ENCODE measurements around the gene NUP43.
"Not testable (repeated sequence)": the region's sequence is repeated elsewhere in the genome, so short reads cannot be mapped to it uniquely, and the experiment has no call there.

Gene NUP43

DNA sequence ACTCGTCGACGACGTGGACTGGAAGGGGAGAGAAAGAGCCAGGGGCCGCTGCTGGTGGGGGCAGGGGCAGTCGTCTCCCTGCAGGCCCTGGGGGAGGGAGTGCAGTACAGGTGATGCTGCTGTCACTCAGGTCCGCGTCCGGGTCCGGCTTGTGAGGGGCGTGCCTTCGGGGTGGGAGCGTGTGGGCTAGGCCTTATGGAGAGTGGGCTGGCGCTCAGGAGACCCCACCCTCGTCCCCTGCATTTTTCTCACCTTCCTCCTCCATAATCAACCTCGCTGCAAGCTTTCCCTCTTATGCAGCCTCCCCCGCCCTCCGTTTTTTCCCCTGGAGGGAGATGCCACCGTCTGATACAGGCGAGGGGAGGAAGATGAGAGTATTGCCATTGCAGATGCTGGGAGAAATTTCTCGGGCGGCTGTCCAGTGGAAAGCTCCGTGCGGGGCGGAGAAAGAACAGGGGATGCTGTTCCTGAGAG is 3.8 kb upstream of the NUP43 start:
- TF ChIP-seq, protein P1, sequence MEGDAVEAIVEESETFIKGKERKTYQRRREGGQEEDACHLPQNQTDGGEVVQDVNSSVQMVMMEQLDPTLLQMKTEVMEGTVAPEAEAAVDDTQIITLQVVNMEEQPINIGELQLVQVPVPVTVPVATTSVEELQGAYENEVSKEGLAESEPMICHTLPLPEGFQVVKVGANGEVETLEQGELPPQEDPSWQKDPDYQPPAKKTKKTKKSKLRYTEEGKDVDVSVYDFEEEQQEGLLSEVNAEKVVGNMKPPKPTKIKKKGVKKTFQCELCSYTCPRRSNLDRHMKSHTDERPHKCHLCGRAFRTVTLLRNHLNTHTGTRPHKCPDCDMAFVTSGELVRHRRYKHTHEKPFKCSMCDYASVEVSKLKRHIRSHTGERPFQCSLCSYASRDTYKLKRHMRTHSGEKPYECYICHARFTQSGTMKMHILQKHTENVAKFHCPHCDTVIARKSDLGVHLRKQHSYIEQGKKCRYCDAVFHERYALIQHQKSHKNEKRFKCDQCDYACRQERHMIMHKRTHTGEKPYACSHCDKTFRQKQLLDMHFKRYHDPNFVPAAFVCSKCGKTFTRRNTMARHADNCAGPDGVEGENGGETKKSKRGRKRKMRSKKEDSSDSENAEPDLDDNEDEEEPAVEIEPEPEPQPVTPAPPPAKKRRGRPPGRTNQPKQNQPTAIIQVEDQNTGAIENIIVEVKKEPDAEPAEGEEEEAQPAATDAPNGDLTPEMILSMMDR (IDR thresholded peaks at IDR 0.05; ENCODE audit: low read length): no peak
- TF ChIP-seq EZH2 (IDR thresholded peaks at IDR 0.05; ENCODE audit: borderline replicate concordance, low read length): no peak
- peaks cover 62% of the 10 kb centered on the region for H3K79me2 ChIP-seq (ENCODE audit: insufficient read depth, low read length)
- H3F3A ChIP-seq (ENCODE audit: insufficient read depth, low read length): no peaks in the 10 kb centered on the region
- H3K27ac ChIP-seq (ENCODE audit: low read depth, low read length, poor library complexity, severe bottlenecking): peak overlapping the region; percentile 75
- 0 out of 2 replicates have a peak, but pooled peaks cover 5% of the 10 kb centered on the region for H4K20me1 ChIP-seq (ENCODE audit: insufficient read depth, low read length)
- peak overlapping the region; percentile 92 for H3K4me3 ChIP-seq (ENCODE audit: low read depth, low read length, poor library complexity, severe bottlenecking)
- H2AFZ ChIP-seq (ENCODE audit: low read length): no peak overlapping the region
- no peaks in the 10 kb centered on the region for H3K27me3 ChIP-seq (ENCODE audit: insufficient read depth, low read length)
- no peaks in the 10 kb centered on the region for H3K9me2 ChIP-seq (ENCODE audit: low read depth, low read length)
- H3K4me2 ChIP-seq (ENCODE audit: low read length): peak overlapping the region; percentile 99
- H3K36me3 ChIP-seq (ENCODE audit: insufficient read depth, low read length): peaks cover 11% of the 10 kb centered on the region
- H3K9me3 ChIP-seq (ENCODE audit: low read length): no peaks in the 10 kb centered on the region
- H3K4me1 ChIP-seq (ENCODE audit: insufficient read depth, low read length, severe bottlenecking): peaks cover 60% of the 10 kb centered on the region
- peak overlapping the region; percentile 94 for H3K9ac ChIP-seq (ENCODE audit: low read length)

DNA sequence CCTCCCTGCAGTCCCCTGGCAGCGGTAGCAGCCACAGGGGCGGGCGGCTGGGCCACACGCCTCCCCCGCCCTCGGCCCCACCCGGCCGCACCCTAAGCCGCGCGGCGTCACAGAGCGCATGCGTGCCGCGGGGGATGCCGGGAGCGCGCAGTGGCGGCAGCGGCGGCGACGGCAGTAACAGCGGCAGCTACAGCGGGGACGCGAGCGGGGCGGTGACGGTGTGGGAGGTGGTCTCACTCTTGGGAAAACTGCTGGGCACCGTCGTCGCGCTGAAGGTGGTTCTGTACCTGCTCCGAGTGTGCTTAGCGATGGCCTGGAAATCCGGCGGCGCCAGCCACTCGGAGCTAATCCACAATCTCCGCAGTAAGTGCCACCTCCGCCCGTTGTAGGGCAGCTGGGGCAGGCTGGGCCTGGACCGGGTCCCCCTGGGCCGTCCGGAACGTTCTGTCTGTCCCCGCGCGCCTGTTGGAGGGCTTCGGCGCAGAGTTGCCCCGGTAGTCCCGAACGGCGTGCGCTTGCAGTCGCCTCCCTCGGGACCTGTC is 3.3 kb upstream of the NUP43 start, which contains the start of gene PCMT1:
Gene PCMT1, plus strand, starts transcription at position 148 of the 542 bp plus-strand sequence. Its CDS starts 161 bp downstream, at position 309.
- no peaks in the 10 kb centered on the region for H3K9me3 ChIP-seq (ENCODE audit: low read length)
- TF ChIP-seq EZH2 (IDR thresholded peaks at IDR 0.05; ENCODE audit: borderline replicate concordance, low read length): no peak
- TF ChIP-seq, protein P1 (IDR thresholded peaks at IDR 0.05; ENCODE audit: low read length): no peak
- no peaks in the 10 kb centered on the region for H3K9me2 ChIP-seq (ENCODE audit: low read depth, low read length)
- peak within 1 kb of the TSS; percentile 2; the same call in 1 of the 2 replicates for H2AFZ ChIP-seq (ENCODE audit: low read length)
- H3K4me1 ChIP-seq (ENCODE audit: insufficient read depth, low read length, severe bottlenecking): peaks cover 58% of the 10 kb centered on the region
- H3F3A ChIP-seq (ENCODE audit: insufficient read depth, low read length): no peaks in the 10 kb centered on the region
- H3K4me3 ChIP-seq (ENCODE audit: low read depth, low read length, poor library complexity, severe bottlenecking): peak within 1 kb of the TSS; percentile 92
- H3K79me2 ChIP-seq (ENCODE audit: insufficient read depth, low read length): peaks cover 59% of the 10 kb centered on the region
- no peaks in the 10 kb centered on the region for H3K27me3 ChIP-seq (ENCODE audit: insufficient read depth, low read length)
- peak within 1 kb of the TSS; percentile 76 for H3K27ac ChIP-seq (ENCODE audit: low read depth, low read length, poor library complexity, severe bottlenecking)
- H3K9ac ChIP-seq (ENCODE audit: low read length): peak within 1 kb of the TSS; percentile 94
- H3K36me3 ChIP-seq (ENCODE audit: insufficient read depth, low read length): peaks cover 11% of the 10 kb centered on the region
- H3K4me2 ChIP-seq (ENCODE audit: low read length): peak within 1 kb of the TSS; percentile 99
- H4K20me1 ChIP-seq (ENCODE audit: insufficient read depth, low read length): 0 out of 2 replicates have a peak, but pooled peaks cover 5% of the 10 kb centered on the region

DNA sequence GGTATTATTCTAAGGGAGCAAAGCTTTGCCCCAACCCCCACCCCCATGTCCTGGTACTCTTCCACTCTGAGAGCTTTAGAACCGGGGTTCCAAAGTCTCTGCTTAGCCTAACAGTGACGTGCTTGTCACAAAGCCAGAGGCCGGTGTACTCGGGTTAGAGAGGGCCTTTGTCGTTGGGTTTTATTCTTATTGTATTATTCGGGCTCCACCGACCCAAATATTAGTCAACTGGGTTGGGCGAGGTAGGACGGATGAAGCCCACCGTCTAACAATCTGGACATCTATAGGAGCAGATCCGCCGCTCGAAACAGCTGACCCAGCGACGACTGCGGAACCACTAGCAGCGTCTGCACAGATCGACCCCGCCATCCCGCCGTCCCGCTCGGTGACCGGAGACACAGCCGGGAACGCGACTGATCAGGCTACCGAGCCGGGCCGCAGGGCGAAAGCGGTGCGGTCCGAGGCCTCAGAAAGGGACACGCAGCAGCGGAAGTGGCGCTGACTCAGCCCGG is 2.8 kb upstream of the NUP43 start:
- Histone ChIP-seq H3K4me3 (ENCODE audit: low read depth, low read length, poor library complexity, severe bottlenecking) (peak overlapping the region; percentile 92), H3K4me1 (ENCODE audit: insufficient read depth, low read length, severe bottlenecking) (peaks cover 53% of the 10 kb centered on the region), H3K4me2 (ENCODE audit: low read length) (peak overlapping the region; percentile 99; the same call in 1 of the 2 replicates), H3K36me3 (ENCODE audit: insufficient read depth, low read length) (peaks cover 11% of the 10 kb centered on the region), H3K9ac (ENCODE audit: low read length) (peak overlapping the region; percentile 94), H3K27ac (ENCODE audit: low read depth, low read length, poor library complexity, severe bottlenecking) (peak overlapping the region; percentile 76), H3K79me2 (ENCODE audit: insufficient read depth, low read length) (peaks cover 54% of the 10 kb centered on the region)
- not testable (repeated sequence) for H4K20me1 ChIP-seq (ENCODE audit: insufficient read depth, low read length); H3K27me3 ChIP-seq (ENCODE audit: insufficient read depth, low read length); H3K9me3 ChIP-seq (ENCODE audit: low read length); H3F3A ChIP-seq (ENCODE audit: insufficient read depth, low read length); H2AFZ ChIP-seq (ENCODE audit: low read length); H3K9me2 ChIP-seq (ENCODE audit: low read depth, low read length)

DNA sequence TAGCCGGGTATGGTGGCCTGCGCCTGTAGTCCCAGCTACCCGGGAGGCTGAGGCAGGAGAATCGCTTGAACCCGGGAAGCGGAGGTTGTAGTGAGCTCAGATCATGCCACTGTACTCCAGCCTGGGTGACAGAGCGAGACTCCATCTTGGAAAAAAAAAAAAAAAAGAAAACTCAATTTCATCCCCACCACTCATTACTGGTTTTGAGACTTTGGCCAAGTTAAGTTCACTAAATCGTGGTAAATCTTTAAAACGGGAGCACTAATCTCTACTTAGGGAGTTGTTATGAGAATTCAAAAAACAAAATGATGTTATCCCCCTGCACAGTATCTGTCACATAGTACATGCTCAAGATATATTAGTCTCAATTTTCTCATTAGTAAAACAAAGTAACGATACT is 1.1 kb downstream of the NUP43 start:
- H4K20me1 ChIP-seq (ENCODE audit: insufficient read depth, low read length); H2AFZ ChIP-seq (ENCODE audit: low read length); H3F3A ChIP-seq (ENCODE audit: insufficient read depth, low read length); H3K9me3 ChIP-seq (ENCODE audit: low read length); H3K27me3 ChIP-seq (ENCODE audit: insufficient read depth, low read length); H3K9me2 ChIP-seq (ENCODE audit: low read depth, low read length); H3K27ac ChIP-seq (ENCODE audit: low read depth, low read length, poor library complexity, severe bottlenecking): not testable (repeated sequence)
- Histone ChIP-seq H3K4me3 (ENCODE audit: low read depth, low read length, poor library complexity, severe bottlenecking) (peak overlapping the region; percentile 90), H3K79me2 (ENCODE audit: insufficient read depth, low read length) (peaks cover 15% of the 10 kb centered on the region), H3K4me1 (ENCODE audit: insufficient read depth, low read length, severe bottlenecking) (peaks cover 21% of the 10 kb centered on the region), H3K4me2 (ENCODE audit: low read length) (peak overlapping the region; percentile 91), H3K9ac (ENCODE audit: low read length) (peak overlapping the region; percentile 85), H3K36me3 (ENCODE audit: insufficient read depth, low read length) (peaks cover 34% of the 10 kb centered on the region)

Data from OCI-LY1 (cell line).